Endothelial cell of umbilical vein (primary cell): ENCODE measurements around the gene SNX25. TPM values are rescaled to one million over a fixed set of nuclear protein-coding genes. Genes with fewer than 3 reads are reported as not detected.

Source experiments
- BruUV-seq: library from RNA; stranded (reverse); fragments of 400-500 nt; replicated peaks from 2 replicates; lab custom pipeline; 2021; lab: Mats Ljungman, UMichigan
- CTCF ChIA-PET: fragments of 300-600, 350-600 bp; sonication (Branson Sonifier 250); formaldehyde crosslinking; loops from one replicate; lab custom pipeline; 2021; ENCODE audit warnings: antibody characterized with exemption, inconsistent platforms; lab: Charles Lee
- POLR2A ChIA-PET: fragments of 300-600, 350-600 bp; sonication (Branson Sonifier 250); formaldehyde crosslinking; loops from one replicate; lab custom pipeline; 2021; ENCODE audit warnings: antibody characterized with exemption, inconsistent platforms; lab: Charles Lee
- DNase-seq: peaks from one replicate; pipeline ENCODE4 v3.0.0-alpha.2; 2011; ENCODE audit warnings: low read depth, low spot score
- FAIRE-seq: peaks from 2 replicates; lab custom pipeline; 2011; peaks lifted over from hg19 to GRCh38; lab: Jason Lieb, UNC
- H2AFZ ChIP-seq: 2 replicates; pipeline ENCODE4 v1.6.0; 2012; ENCODE audit warnings: low read depth, low read length, control low read depth, inconsistent platforms
- H3K27ac ChIP-seq: 2 replicates; pipeline ENCODE4 v1.5.1; 2011; ENCODE audit warnings: low read depth, mild to moderate bottlenecking, control low read depth, low read length, moderate library complexity; ENCODE audit not compliant: insufficient read depth
- H3K27me3 ChIP-seq, 2 experiments: 2 replicates each; pipeline versions ENCODE4 v1.6.0 to v1.6.1; 2011; ENCODE audit warnings: low read length in 2 of 2, mixed read lengths in 1 of 2; ENCODE audit not compliant: control insufficient read depth in 2 of 2, insufficient read depth in 2 of 2
- H3K36me3 ChIP-seq, 2 experiments: 2 replicates in 1 of 2; 3 replicates in 1 of 2; pipeline ENCODE4 v1.5.1; 2011; ENCODE audit warnings: low read length in 2 of 2, mild to moderate bottlenecking in 1 of 2, moderate library complexity in 1 of 2; ENCODE audit not compliant: control insufficient read depth in 2 of 2, insufficient read depth in 2 of 2; ENCODE audit errors: extremely low read depth in 1 of 2
- H3K4me1 ChIP-seq: 3 replicates; pipeline ENCODE4 v1.5.1; 2011; ENCODE audit warnings: mild to moderate bottlenecking, low read length; ENCODE audit not compliant: control insufficient read depth, insufficient read depth; ENCODE audit errors: extremely low read depth
- H3K4me2 ChIP-seq: 2 replicates; pipeline ENCODE4 v1.6.1; 2011; ENCODE audit warnings: low read length, control low read depth, mixed read lengths; ENCODE audit not compliant: insufficient read depth
- H3K4me3 ChIP-seq, 3 experiments: fragments of 200-600 bp in 1 of 3; sonication (generic), shearing (Covaris generic) in 1 of 3; replicated peaks in 1 of 3; 2 replicates each; pipeline ENCODE4 v1.5.1; 2011 to 2016; ENCODE audit warnings: control low read depth in 3 of 3, low read length in 3 of 3, mild to moderate bottlenecking in 2 of 3, inconsistent platforms in 1 of 3, low read depth in 1 of 3, moderate library complexity in 1 of 3; ENCODE audit not compliant: insufficient read depth in 1 of 3
- H3K79me2 ChIP-seq: 2 replicates; pipeline ENCODE4 v1.6.0; 2012; ENCODE audit warnings: low read length, inconsistent platforms; ENCODE audit not compliant: control insufficient read depth, insufficient read depth
- H3K9ac ChIP-seq: replicated peaks from 2 replicates; pipeline ENCODE3; 2011; ENCODE audit warnings: low read length, control low read depth; ENCODE audit not compliant: insufficient read depth; ENCODE audit errors: extremely low read depth
- H3K9me1 ChIP-seq: replicated peaks from 3 replicates; pipeline ENCODE4 v1.6.0; 2011; ENCODE audit warnings: mild to moderate bottlenecking, low read length; ENCODE audit not compliant: control insufficient read depth, insufficient read depth; ENCODE audit errors: extremely low read depth
- H3K9me3 ChIP-seq: replicated peaks from 2 replicates; pipeline ENCODE4 v1.5.1; 2012; ENCODE audit warnings: low read length, inconsistent platforms; ENCODE audit not compliant: control insufficient read depth, insufficient read depth
- H4K20me1 ChIP-seq: replicated peaks from 2 replicates; pipeline ENCODE3; 2011; ENCODE audit warnings: mild to moderate bottlenecking, low read length; ENCODE audit not compliant: control insufficient read depth, insufficient read depth; ENCODE audit errors: extremely low read depth
- EZH2 ChIP-seq: IDR thresholded peaks from 2 replicates; pipeline ENCODE4 v1.6.1; 2012; ENCODE audit warnings: borderline replicate concordance, low read depth, mild to moderate bottlenecking, moderate library complexity, low read length, inconsistent platforms; ENCODE audit not compliant: severe bottlenecking
- FOS ChIP-seq: IDR thresholded peaks from 2 replicates; pipeline ENCODE4 v1.6.1; 2011; ENCODE audit warnings: mild to moderate bottlenecking, low read length, moderate library complexity, borderline replicate concordance; ENCODE audit not compliant: insufficient read depth
- GATA2 ChIP-seq: IDR thresholded peaks from 2 replicates; pipeline ENCODE4 v1.7.0; 2011; ENCODE audit warnings: low read depth, mild to moderate bottlenecking, moderate library complexity, mixed read lengths, low read length; ENCODE audit not compliant: insufficient read length, insufficient read depth
- JUN ChIP-seq: IDR thresholded peaks from 2 replicates; pipeline ENCODE4 v1.6.1; 2011; ENCODE audit warnings: borderline replicate concordance, low read depth; ENCODE audit not compliant: insufficient read length, insufficient read depth
- MYC ChIP-seq: IDR thresholded peaks from one replicate; pipeline ENCODE4 v1.6.1; 2011; ENCODE audit warnings: mild to moderate bottlenecking, low read depth, low read length
- POLR2A ChIP-seq: IDR thresholded peaks from 2 replicates; pipeline ENCODE4 v1.6.1; 2012; ENCODE audit warnings: low read depth, mild to moderate bottlenecking, control low read depth, low read length
- POLR2AphosphoS5 ChIP-seq: IDR thresholded peaks from 2 replicates; pipeline ENCODE4 v1.6.1; 2012; ENCODE audit warnings: low read depth, mild to moderate bottlenecking, control low read depth, low read length, moderate library complexity; ENCODE audit not compliant: insufficient read depth
- dilution Hi-C: fragments of 300-500 bp; cut with MboI; formaldehyde crosslinking; loops from one replicate; pipeline ENCODE4 v1.15.0; 2019; ENCODE audit warnings: low sequenced_read_pairs; ENCODE audit not compliant: extremely low pct_ligation_motif_present
- intact Hi-C: fragments of 100-400 bp; cut with micrococcal nuclease; formaldehyde crosslinking; loops from one replicate; pipeline ENCODE4 v1.10.0; 2022
- polyA plus RNA-seq, 4 experiments: library from polyadenylated mRNA; depleted of rRNA in 3 of 4; stranded (reverse) in 3 of 4; unstranded in 1 of 4; fragments of >200 nt; gene quantifications; 2 replicates each; pipeline versions ENCODE4 v1.2.1 to v1.2.3, GENCODE V29; 2011 to 2012; ENCODE audit warnings: missing spikeins in 1 of 4
- total RNA-seq: library from RNA; stranded (reverse); gene quantifications from 2 replicates; pipeline ENCODE4 v1.2.3, GENCODE V29; 2021
- TF ChIP-seq, protein P1 (sequence below), 2 donors: IDR thresholded peaks; 1 replicate in 1 of 2; 2 replicates in 1 of 2; pipeline ENCODE4 v1.5.1; 2011; ENCODE audit warnings: low read length in 2 of 2, mild to moderate bottlenecking in 2 of 2, moderate library complexity in 2 of 2, control low read depth in 1 of 2, inconsistent platforms in 1 of 2, low read depth in 1 of 2; ENCODE audit not compliant: insufficient read depth in 1 of 2; ENCODE audit errors: extremely low read depth in 1 of 2
- TF ChIP-seq, protein P2 (sequence below): IDR thresholded peaks from 2 replicates; pipeline ENCODE4 v1.6.1; 2011; ENCODE audit not compliant: insufficient read depth, insufficient read length

The SNX25 gene
- total and polyA plus RNA-seq, 2 donors (not counting 3 experiments of a cell fraction or from before 2014, with no cell fraction given): 6.6 to 16.1 TPM

DNA sequence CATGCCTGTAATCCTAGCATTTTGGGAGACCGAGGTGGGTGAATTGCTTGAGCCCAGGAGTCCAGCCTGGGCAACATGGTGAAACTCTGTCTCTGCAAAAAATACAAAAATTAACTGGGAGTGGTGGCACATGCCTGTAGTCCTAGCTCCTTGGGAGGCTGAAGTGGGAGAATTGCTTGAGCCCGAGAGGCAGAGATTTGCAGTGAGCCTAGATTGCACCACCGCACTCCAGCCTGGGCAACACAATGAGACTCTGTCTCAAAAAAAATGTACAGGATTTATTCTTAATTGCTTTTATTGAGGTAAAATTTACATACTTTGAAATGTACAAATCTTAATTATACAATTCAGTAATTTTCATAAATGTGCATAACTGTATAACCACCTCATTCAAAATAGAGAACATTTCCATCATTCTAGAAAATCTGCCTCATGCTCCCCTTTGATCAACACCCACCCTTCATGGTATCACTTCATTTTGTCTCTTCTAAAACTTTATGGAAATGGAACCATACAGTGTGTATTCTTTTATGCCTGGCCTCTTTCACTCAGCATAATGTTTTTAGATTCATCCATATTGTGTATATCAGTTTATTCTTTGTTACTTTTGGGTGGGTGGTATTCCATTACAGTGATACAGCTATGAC, 39.1 kb downstream of the SNX25 start:
- H3K9ac ChIP-seq: no peak overlapping the region
- H3K27ac ChIP-seq: no peak overlapping the region
- dilution Hi-C loops: no loop called here
- no peaks in the 10 kb centered on the region for H3K9me1 ChIP-seq
- no peak overlapping the region for H3K4me3 ChIP-seq
- DNase-seq (no peak), FAIRE-seq (no peak)
- TF ChIP-seq POLR2A (no peak), MYC (no peak), JUN (no peak), GATA2 (no peak), POLR2AphosphoS5 (no peak), EZH2 (no peak), FOS (no peak)
- TF ChIP-seq, protein P1, sequence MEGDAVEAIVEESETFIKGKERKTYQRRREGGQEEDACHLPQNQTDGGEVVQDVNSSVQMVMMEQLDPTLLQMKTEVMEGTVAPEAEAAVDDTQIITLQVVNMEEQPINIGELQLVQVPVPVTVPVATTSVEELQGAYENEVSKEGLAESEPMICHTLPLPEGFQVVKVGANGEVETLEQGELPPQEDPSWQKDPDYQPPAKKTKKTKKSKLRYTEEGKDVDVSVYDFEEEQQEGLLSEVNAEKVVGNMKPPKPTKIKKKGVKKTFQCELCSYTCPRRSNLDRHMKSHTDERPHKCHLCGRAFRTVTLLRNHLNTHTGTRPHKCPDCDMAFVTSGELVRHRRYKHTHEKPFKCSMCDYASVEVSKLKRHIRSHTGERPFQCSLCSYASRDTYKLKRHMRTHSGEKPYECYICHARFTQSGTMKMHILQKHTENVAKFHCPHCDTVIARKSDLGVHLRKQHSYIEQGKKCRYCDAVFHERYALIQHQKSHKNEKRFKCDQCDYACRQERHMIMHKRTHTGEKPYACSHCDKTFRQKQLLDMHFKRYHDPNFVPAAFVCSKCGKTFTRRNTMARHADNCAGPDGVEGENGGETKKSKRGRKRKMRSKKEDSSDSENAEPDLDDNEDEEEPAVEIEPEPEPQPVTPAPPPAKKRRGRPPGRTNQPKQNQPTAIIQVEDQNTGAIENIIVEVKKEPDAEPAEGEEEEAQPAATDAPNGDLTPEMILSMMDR (IDR thresholded peaks at IDR 0.05; ENCODE audit: extremely low read depth in 1 of 2, insufficient read depth in 1 of 2, low read depth in 1 of 2, low read length in 2 of 2): no peak
- TF ChIP-seq, protein P2, sequence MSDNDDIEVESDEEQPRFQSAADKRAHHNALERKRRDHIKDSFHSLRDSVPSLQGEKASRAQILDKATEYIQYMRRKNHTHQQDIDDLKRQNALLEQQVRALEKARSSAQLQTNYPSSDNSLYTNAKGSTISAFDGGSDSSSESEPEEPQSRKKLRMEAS: no peak
- intact Hi-C loops: loop anchor here (5.0 kb wide), 1 partner anchor 36 kb away; no protein-coding TSS in a partner anchor
- no peaks in the 10 kb centered on the region for H4K20me1 ChIP-seq
- no peaks in the 10 kb centered on the region for H3K4me1 ChIP-seq
- ChIA-PET POLR2A (no interaction called here), CTCF (interaction anchor here (1.4 kb wide), 1 partner anchor 12 kb away, joined by 3 read pairs; no protein-coding TSS in a partner anchor)
- H3K36me3 ChIP-seq: no peaks in the 10 kb centered on the region
- H3K9me3 ChIP-seq: no peaks in the 10 kb centered on the region
- no TSS peak for BruUV-seq
- H3K4me2 ChIP-seq: no peak overlapping the region
- H3K27me3 ChIP-seq: no peaks in the 10 kb centered on the region
- no peaks in the 10 kb centered on the region for H3K79me2 ChIP-seq
- no peak overlapping the region for H2AFZ ChIP-seq
